BJ (cell line): ENCODE measurements around the gene KCNJ3. TPM values are rescaled to one million over a fixed set of nuclear protein-coding genes. Genes with fewer than 3 reads are reported as not detected.

Experiments
- CTCF ChIA-PET: fragments of 350-600 bp; formaldehyde crosslinking; extraction: SDS; loops from one replicate; lab custom pipeline; 2021; ENCODE audit warnings: antibody characterized with exemption, inconsistent platforms; lab: Yijun Ruan, JAX
- POLR2A ChIA-PET: fragments of 300-600 bp; sonication (Branson Sonifier 250); formaldehyde crosslinking; extraction: SDS; loops from one replicate; lab custom pipeline; 2021; ENCODE audit warnings: antibody characterized with exemption; lab: Charles Lee
- DNase-seq: peaks from one replicate; pipeline ENCODE4 v3.0.0-alpha.2; 2011; ENCODE audit warnings: low read depth
- H3K27me3 ChIP-seq: 2 replicates; pipeline ENCODE4 v1.6.0; 2011; ENCODE audit warnings: low read length; ENCODE audit not compliant: control insufficient read depth, insufficient read depth
- H3K36me3 ChIP-seq: 2 replicates; pipeline ENCODE4 v1.5.1; 2011; ENCODE audit warnings: low read length; ENCODE audit not compliant: control insufficient read depth, insufficient read depth
- H3K4me3 ChIP-seq: 2 replicates; pipeline ENCODE4 v1.5.1; 2011; ENCODE audit warnings: low read depth, mild to moderate bottlenecking, control low read depth, low read length
- polyA plus RNA-seq: library from polyadenylated mRNA; depleted of rRNA; stranded (reverse); fragments of >200 nt; gene quantifications from 2 replicates; pipeline ENCODE4 v1.2.3, GENCODE V29; 2011
- TF ChIP-seq, protein P1 (sequence below): IDR thresholded peaks from 2 replicates; pipeline ENCODE4 v1.5.1; 2011; ENCODE audit warnings: low read depth, mild to moderate bottlenecking, control low read depth, inconsistent platforms, low read length, moderate library complexity; ENCODE audit not compliant: insufficient read depth

KCNJ3 gene
- polyA plus RNA-seq, 1 experiment, result 3.2 TPM

DNA sequence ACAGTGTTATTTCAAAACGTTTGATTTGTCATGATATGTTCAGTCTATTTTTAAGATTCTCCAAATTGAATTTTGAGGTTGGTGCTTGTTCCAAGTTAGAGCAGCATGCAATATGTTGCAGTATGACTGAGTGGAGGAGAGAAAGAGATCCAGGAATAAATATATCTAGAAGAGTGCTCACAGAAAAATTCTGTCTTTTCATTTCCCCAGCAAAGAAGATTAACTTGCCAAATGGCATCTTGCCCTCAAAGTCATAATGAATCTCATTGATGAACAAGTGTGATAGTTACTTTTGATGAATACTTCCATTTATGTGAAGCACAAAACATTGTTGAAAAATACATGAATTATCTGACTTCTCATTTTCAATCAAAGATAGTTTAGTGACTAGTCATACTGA lies 95.9 kb downstream of the KCNJ3 start:
- H3K27me3 ChIP-seq, result no peaks in the 10 kb centered on the region
- ChIA-PET CTCF (no interaction called here), POLR2A (no interaction called here)
- no peak for DNase-seq
- H3K4me3 ChIP-seq, result no peak overlapping the region
- no peaks in the 10 kb centered on the region for H3K36me3 ChIP-seq
- TF ChIP-seq, protein P1, sequence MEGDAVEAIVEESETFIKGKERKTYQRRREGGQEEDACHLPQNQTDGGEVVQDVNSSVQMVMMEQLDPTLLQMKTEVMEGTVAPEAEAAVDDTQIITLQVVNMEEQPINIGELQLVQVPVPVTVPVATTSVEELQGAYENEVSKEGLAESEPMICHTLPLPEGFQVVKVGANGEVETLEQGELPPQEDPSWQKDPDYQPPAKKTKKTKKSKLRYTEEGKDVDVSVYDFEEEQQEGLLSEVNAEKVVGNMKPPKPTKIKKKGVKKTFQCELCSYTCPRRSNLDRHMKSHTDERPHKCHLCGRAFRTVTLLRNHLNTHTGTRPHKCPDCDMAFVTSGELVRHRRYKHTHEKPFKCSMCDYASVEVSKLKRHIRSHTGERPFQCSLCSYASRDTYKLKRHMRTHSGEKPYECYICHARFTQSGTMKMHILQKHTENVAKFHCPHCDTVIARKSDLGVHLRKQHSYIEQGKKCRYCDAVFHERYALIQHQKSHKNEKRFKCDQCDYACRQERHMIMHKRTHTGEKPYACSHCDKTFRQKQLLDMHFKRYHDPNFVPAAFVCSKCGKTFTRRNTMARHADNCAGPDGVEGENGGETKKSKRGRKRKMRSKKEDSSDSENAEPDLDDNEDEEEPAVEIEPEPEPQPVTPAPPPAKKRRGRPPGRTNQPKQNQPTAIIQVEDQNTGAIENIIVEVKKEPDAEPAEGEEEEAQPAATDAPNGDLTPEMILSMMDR, result no peak

- Histone ChIP-seq H3K27me3 (no peaks in the 10 kb centered on the region), H3K4me3 (no peak overlapping the region), H3K36me3 (no peaks in the 10 kb centered on the region)
- ChIA-PET CTCF (no interaction called here), POLR2A (no interaction called here)
- TF ChIP-seq, protein P1, result no peak
- no peak for DNase-seq
These were observed 97.2 kb downstream of the KCNJ3 start for GRCh38 chr2:154795651-154796050.

DNA sequence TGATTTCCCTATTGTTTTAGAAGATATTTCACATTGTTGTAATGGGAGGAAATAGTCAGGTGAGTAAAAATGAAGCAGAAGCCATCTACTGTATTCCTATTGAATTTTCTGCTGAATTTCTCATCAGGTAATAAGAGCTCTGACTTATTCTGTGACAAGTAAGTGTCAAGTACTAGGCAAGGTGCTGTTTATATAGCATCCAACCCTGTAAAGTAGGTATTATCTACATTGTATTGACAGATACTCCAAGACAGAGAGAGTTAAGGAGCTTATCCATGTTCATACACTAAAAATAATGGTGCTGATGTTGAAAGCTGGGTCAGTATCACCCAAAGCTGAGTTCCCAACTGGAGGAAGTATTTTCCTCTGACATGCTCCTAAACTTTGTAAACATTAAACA lies 106.0 kb downstream of the KCNJ3 start:
- CTCF ChIA-PET, result no interaction called here
- H3K27me3 ChIP-seq, result no peaks in the 10 kb centered on the region
- TF ChIP-seq, protein P1, result no peak
- no peak for DNase-seq
- no peak overlapping the region for H3K4me3 ChIP-seq
- no peaks in the 10 kb centered on the region for H3K36me3 ChIP-seq
- POLR2A ChIA-PET, result no interaction called here

GRCh38 chr2:154813636-154814035 lies 115.1 kb downstream of the KCNJ3 start:
- no peaks in the 10 kb centered on the region for H3K27me3 ChIP-seq
- no peak overlapping the region for H3K4me3 ChIP-seq
- ChIA-PET POLR2A (no interaction called here), CTCF (no interaction called here)
- DNase-seq, result no peak
- TF ChIP-seq, protein P1, result no peak
- H3K36me3 ChIP-seq, result no peaks in the 10 kb centered on the region

DNA sequence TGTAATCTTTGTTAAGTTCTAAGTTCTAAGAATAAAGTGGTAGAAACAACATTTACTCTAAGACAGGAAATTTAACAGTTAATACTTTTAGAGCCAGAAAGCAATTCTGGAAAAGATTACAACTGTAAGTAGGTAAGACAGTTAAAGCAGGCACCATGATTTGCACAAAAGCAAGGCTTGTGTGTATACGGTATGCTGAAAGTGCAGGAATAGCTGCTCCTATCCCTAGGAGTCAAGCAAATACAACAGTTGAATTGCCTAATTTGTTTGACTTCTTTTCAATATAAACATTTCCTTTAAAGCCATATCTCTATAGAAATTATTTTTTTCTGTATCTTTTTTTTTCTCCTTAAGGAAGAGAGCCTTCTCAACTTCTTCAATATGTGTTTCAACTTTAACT lies 116.4 kb downstream of the KCNJ3 start:
- no peaks in the 10 kb centered on the region for H3K36me3 ChIP-seq
- ChIA-PET CTCF (no interaction called here), POLR2A (no interaction called here)
- DNase-seq, result no peak
- no peak overlapping the region for H3K4me3 ChIP-seq
- no peaks in the 10 kb centered on the region for H3K27me3 ChIP-seq
- TF ChIP-seq, protein P1, result no peak
